A549 treated with AZD9567 at 1 μM for 4 hours (cell line): Measurements from ENCODE around the gene LCE2B. TPM values are rescaled to one million over a fixed set of nuclear protein-coding genes. Genes with fewer than 3 reads are reported as not detected.

Experiments
- total RNA-seq: library from RNA; stranded (reverse); fragments of 200-300 nt; extraction: Qiagen RNA extraction; gene quantifications from 5 replicates; pipeline ENCODE4 v1.2.3, GENCODE V29; 2022; ENCODE audit not compliant: insufficient read depth

The LCE2B gene, protein sequence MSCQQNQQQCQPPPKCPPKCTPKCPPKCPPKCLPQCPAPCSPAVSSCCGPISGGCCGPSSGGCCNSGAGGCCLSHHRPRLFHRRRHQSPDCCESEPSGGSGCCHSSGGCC
- not detected in 5 replicates for total RNA-seq

DNA sequence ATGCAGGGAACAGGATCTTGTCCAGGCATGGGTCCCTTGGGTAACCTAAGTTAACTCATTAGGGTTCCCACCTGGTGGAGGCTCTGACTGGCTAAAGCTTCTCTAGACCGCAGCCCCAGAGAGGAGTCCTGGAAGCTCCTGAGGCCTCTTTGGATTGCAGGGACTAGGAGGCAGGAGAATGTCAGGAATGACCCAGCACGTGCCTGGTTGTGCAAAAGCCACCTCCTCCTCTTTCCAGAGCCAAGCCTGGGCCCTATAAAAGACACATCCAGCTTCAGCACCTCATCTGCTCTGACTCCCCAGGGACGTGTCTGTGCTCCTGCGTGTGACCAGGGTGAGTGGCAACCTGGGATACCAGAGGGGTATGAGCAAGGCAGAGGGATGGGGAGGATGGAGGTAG is at the start of gene LCE2B:
Gene LCE2B (plus strand): TSS at position 301 of the 400 bp plus-strand sequence. CDS start 721 bp downstream, outside the sequence.

DNA sequence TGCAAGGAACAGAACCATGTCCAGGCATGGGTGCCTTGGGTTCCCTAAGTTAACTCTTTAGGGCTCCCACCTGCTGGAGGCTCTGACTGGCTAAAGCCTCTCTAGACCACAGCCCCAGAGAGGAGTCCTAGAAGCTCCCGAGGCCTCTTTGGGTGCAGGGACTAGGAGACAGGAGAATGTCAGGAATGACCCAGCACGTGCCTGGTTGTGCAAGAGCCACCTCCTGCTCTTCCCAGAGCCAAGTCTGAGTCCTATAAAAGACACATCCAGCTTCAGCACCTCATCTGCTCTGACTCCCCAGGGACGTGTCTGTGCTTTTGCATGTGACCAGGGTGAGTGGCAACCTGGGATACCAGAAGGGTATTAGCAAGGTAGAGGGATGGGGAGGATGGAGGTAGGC is 22.8 kb upstream of the LCE2B start, which contains the start of gene LCE2D:
Gene LCE2D (plus strand): TSS at position 283 of the 400 bp plus-strand sequence. CDS start 726 bp downstream, outside the sequence.

DNA sequence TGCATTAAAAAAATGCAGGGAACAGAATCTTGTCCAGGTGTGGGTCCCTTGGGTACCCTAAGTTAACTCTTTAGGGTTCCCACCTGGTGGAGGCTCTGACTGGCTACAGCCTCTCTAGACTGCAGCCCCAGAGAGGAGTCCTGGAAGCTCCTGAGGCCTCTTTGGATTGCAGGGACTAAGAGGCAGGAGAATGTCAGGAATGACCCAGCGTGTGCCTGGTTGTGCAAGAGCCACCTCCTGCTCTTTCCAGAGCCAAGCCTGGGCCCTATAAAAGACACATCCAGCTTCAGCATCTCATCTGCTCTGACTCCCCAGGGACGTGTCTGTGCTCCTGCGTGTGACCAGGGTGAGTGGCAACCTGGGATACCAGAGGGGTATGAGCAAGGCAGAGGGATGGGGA is 10.9 kb upstream of the LCE2B start, which contains the start of gene LCE2C:
Gene LCE2C (plus strand): TSS at position 297 of the 400 bp plus-strand sequence. CDS start 737 bp downstream, outside the sequence.

DNA sequence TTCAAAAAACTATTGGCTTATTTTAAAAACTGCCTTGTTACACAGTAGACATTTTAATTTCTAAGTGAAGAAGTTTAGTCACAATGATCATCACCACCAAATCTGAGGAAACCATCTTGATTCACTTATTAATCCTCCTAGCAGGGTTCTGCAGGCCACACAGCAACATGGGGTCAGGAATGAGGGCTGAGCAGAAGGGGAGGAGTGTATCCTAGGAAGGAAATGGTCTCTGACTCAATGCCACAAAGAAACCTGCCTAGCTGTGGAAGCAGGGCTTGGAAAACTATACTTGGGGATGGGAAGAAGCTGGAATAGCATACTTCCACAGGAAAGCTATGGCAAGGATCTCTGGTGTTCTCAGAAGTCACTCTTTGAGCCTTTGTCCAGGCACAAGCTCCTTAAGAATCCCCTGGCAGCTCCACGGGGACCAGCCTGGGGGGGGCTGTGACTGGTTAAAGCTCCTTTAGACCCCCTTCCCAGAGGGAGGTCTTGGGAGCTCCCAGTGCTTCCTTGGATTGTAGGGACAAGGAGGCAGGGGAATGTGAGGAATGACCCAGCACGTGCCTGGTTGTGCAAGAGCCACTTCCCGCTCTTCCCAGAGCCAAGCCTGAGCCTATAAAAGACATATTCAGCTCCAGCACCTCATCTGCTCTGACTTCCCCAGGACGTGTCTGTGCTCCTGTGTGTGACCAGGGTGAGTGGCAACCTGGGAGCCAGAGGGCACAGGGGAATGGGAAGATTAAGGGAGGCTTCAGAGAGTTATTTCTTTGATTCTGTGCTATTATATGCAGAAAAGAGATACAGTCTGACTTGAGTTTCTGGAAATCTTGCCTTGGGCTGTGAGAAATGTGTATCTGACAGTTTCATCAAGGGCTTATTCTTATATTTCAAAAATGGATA is 12.0 kb downstream of the LCE2B start, which contains the start of gene LCE2A:
Gene LCE2A (plus strand): TSS at position 645 of the 900 bp plus-strand sequence. CDS start 557 bp downstream, outside the sequence.

DNA sequence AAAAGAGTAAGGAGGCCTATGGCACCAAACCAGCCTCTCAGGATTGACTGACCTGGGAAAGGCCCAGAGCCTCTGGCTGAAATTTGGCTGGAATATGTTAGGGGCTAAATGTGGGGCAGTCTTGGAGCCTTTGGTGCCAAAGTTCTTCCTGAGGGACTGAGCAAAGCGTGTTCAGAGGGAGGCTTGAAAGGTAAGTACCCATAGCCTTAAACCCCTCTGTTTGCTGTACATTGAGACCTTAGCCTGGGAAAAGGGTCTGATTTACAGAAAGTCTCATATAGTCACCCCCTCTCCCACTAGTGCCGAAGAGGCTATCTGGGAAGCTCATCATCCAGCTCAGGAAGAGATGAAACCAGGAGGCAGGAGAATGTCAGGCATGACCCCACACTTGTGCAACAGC is 21.9 kb downstream of the LCE2B start, which contains the start of gene LCE4A:
Gene LCE4A (plus strand): TSS at position 301 of the 400 bp plus-strand sequence. CDS start 916 bp downstream, outside the sequence.

Other genes starting within 250 kb of the LCE2B start
- not detected in 5 replicates for gene LCE5A, start 175.3 kb upstream of the LCE2B start, total RNA-seq
- 0.21 to 0.83 TPM (median 0.34 TPM) in 4 of 5 replicates, not detected in the other for gene CRCT1, start 171.6 kb upstream of the LCE2B start, total RNA-seq
- gene LCE3E, start 119.3 kb upstream of the LCE2B start, total RNA-seq, result 0.15 TPM in 1 of 5 replicates, not detected in the others
- 1.2 to 1.8 TPM (median 1.4 TPM) in 4 of 5 replicates, not detected in the other for gene LCE3D, start 105.6 kb upstream of the LCE2B start, total RNA-seq
- gene LCE3C, start 85.9 kb upstream of the LCE2B start, total RNA-seq, result not detected in 5 replicates
- gene LCE3B, start 72.3 kb upstream of the LCE2B start, total RNA-seq, result not detected in 5 replicates
- gene LCE3A, start 63.0 kb upstream of the LCE2B start, total RNA-seq, result not detected in 5 replicates
- not detected in 5 replicates for gene LCE2D, start 22.7 kb upstream of the LCE2B start, total RNA-seq
- not detected in 5 replicates for gene LCE2C, start 10.8 kb upstream of the LCE2B start, total RNA-seq
- not detected in 5 replicates for gene LCE2A, start 12.2 kb downstream of the LCE2B start, total RNA-seq
- not detected in 5 replicates for gene LCE4A, start 22.0 kb downstream of the LCE2B start, total RNA-seq
- gene KPRP, start 71.9 kb downstream of the LCE2B start, total RNA-seq, result not detected in 5 replicates
- not detected in 5 replicates for gene LCE1F, start 89.0 kb downstream of the LCE2B start, total RNA-seq
- 0.07 TPM in 1 of 5 replicates, not detected in the others for gene LCE1E, start 100.1 kb downstream of the LCE2B start, total RNA-seq
- gene LCE1D, start 110.6 kb downstream of the LCE2B start, total RNA-seq, result not detected in 5 replicates
- gene LCE1C, start 120.5 kb downstream of the LCE2B start, total RNA-seq, result not detected in 5 replicates
- gene LCE1B, start 125.8 kb downstream of the LCE2B start, total RNA-seq, result 0.09 TPM in 1 of 5 replicates, not detected in the others
- not detected in 5 replicates for gene LCE1A, start 141.3 kb downstream of the LCE2B start, total RNA-seq
- not detected in 5 replicates for gene LCE6A, start 156.7 kb downstream of the LCE2B start, total RNA-seq
- not detected in 5 replicates for gene LCE7A, start 173.9 kb downstream of the LCE2B start, total RNA-seq
- gene SMCP, start 192.2 kb downstream of the LCE2B start, total RNA-seq, result not detected in 5 replicates
- gene IVL, start 222.4 kb downstream of the LCE2B start, total RNA-seq, result 0.05 to 0.09 TPM (median 0.08 TPM) in 4 of 5 replicates, not detected in the other